Measurements from ENCODE around the gene ALPL.

Gene ALPL

GRCh38 chr1:21524686-21525339 is 15.6 kb downstream of the ALPL start:
- no peaks in the 10 kb centered on the region for H3K27me3 ChIP-seq (ENCODE audit: low read depth, low read length)
- no peak overlapping the region for H2AFZ ChIP-seq (ENCODE audit: low read depth, low read length)
- TF ChIP-seq CTCF (IDR thresholded peaks at IDR 0.05; ENCODE audit: low read depth, low read length) (no peak), EZH2phosphoT487 (IDR thresholded peaks at IDR 0.05; ENCODE audit: low read depth) (no peak)
- H3K9me3 ChIP-seq (ENCODE audit: insufficient read depth, low read length): peaks cover 3% of the 10 kb centered on the region; the same call in 1 of the 2 replicates
- H4K20me1 ChIP-seq (ENCODE audit: insufficient read depth, low read length): no peaks in the 10 kb centered on the region
- no peaks in the 10 kb centered on the region for H3K36me3 ChIP-seq (replicated peaks; ENCODE audit: low read depth, low read length)
- peak overlapping the region; percentile 98 for H3K27ac ChIP-seq (ENCODE audit: low read length)
- peaks cover 70% of the 10 kb centered on the region for H3K4me1 ChIP-seq (ENCODE audit: low read length)
- H3K9ac ChIP-seq (ENCODE audit: low read length): peak overlapping the region; percentile 31; the same call in 1 of the 2 replicates
- H3K79me2 ChIP-seq (ENCODE audit: low read length): no peaks in the 10 kb centered on the region
- H3K4me3 ChIP-seq (ENCODE audit: low read length): peak overlapping the region; percentile 6; the same call in 1 of the 2 replicates
- peak overlapping the region; percentile 47 for H3K4me2 ChIP-seq (ENCODE audit: low read length)

GRCh38 chr1:21525340-21525717 is 16.1 kb downstream of the ALPL start:
- H4K20me1 ChIP-seq (ENCODE audit: insufficient read depth, low read length): no peaks in the 10 kb centered on the region
- H3K4me2 ChIP-seq (ENCODE audit: low read length): peak overlapping the region; percentile 47
- peak overlapping the region; percentile 98 for H3K27ac ChIP-seq (ENCODE audit: low read length)
- peaks cover 65% of the 10 kb centered on the region for H3K4me1 ChIP-seq (ENCODE audit: low read length)
- no peak overlapping the region for H2AFZ ChIP-seq (ENCODE audit: low read depth, low read length)
- H3K79me2 ChIP-seq (ENCODE audit: low read length): no peaks in the 10 kb centered on the region
- no peaks in the 10 kb centered on the region for H3K27me3 ChIP-seq (ENCODE audit: low read depth, low read length)
- no peaks in the 10 kb centered on the region for H3K36me3 ChIP-seq (replicated peaks; ENCODE audit: low read depth, low read length)
- H3K4me3 ChIP-seq (ENCODE audit: low read length): no peak overlapping the region
- peaks cover 3% of the 10 kb centered on the region; the same call in 1 of the 2 replicates for H3K9me3 ChIP-seq (ENCODE audit: insufficient read depth, low read length)
- peak overlapping the region; percentile 31; the same call in 1 of the 2 replicates for H3K9ac ChIP-seq (ENCODE audit: low read length)
- TF ChIP-seq EZH2phosphoT487 (IDR thresholded peaks at IDR 0.05; ENCODE audit: low read depth) (no peak), CTCF (IDR thresholded peaks at IDR 0.05; ENCODE audit: low read depth, low read length) (no peak)

GRCh38 chr1:21526441-21526840 is 17.2 kb downstream of the ALPL start:
- H3K9me3 ChIP-seq (ENCODE audit: insufficient read depth, low read length): peaks cover under 1% of the 10 kb centered on the region; the same call in 1 of the 2 replicates
- no peaks in the 10 kb centered on the region for H3K36me3 ChIP-seq (replicated peaks; ENCODE audit: low read depth, low read length)
- no peaks in the 10 kb centered on the region for H4K20me1 ChIP-seq (ENCODE audit: insufficient read depth, low read length)
- H3K4me2 ChIP-seq (ENCODE audit: low read length): peak overlapping the region; percentile 19
- no peak for TF ChIP-seq CTCF (IDR thresholded peaks at IDR 0.05; ENCODE audit: low read depth, low read length)
- TF ChIP-seq EZH2phosphoT487 (IDR thresholded peaks at IDR 0.05; ENCODE audit: low read depth): no peak
- no peaks in the 10 kb centered on the region for H3K27me3 ChIP-seq (ENCODE audit: low read depth, low read length)
- peak overlapping the region; percentile 47 for H3K27ac ChIP-seq (ENCODE audit: low read length)
- no peaks in the 10 kb centered on the region for H3K79me2 ChIP-seq (ENCODE audit: low read length)
- H3K9ac ChIP-seq (ENCODE audit: low read length): no peak overlapping the region
- no peak overlapping the region for H2AFZ ChIP-seq (ENCODE audit: low read depth, low read length)
- no peak overlapping the region for H3K4me3 ChIP-seq (ENCODE audit: low read length)
- peaks cover 54% of the 10 kb centered on the region for H3K4me1 ChIP-seq (ENCODE audit: low read length)

- Histone ChIP-seq H3K4me1 (ENCODE audit: low read length) (peaks cover 22% of the 10 kb centered on the region), H3K4me2 (ENCODE audit: low read length) (no peak overlapping the region), H3K4me3 (ENCODE audit: low read length) (no peak overlapping the region), H3K79me2 (ENCODE audit: low read length) (no peaks in the 10 kb centered on the region), H2AFZ (ENCODE audit: low read depth, low read length) (no peak overlapping the region), H3K9ac (ENCODE audit: low read length) (no peak overlapping the region), H3K27ac (ENCODE audit: low read length) (no peak overlapping the region), H3K36me3 (replicated peaks; ENCODE audit: low read depth, low read length) (no peaks in the 10 kb centered on the region), H3K27me3 (ENCODE audit: low read depth, low read length) (no peaks in the 10 kb centered on the region), H4K20me1 (ENCODE audit: insufficient read depth, low read length) (no peaks in the 10 kb centered on the region), H3K9me3 (ENCODE audit: insufficient read depth, low read length) (no peaks in the 10 kb centered on the region)
- TF ChIP-seq CTCF (IDR thresholded peaks at IDR 0.05; ENCODE audit: low read depth, low read length) (no peak), EZH2phosphoT487 (IDR thresholded peaks at IDR 0.05; ENCODE audit: low read depth) (no peak)
These were observed 21.3 kb downstream of the ALPL start for GRCh38 chr1:21530368-21531016.

All from OCI-LY3 (cell line).